ENCODE data around the gene TP53RK. TPM values are rescaled to one million over a fixed set of nuclear protein-coding genes. Genes with fewer than 3 reads are reported as not detected.

The TP53RK gene
- total and polyA plus RNA-seq, 10 donors = 6.9 to 24.2 (median 11.6) TPM

GRCh38 chr20:46674253-46675083 lies 14.8 kb downstream of the TP53RK start:
- Histone ChIP-seq H3K4me1 (peaks cover 0 to 11% (median 2%) of the 10 kb centered on the region in 6 donors), H3K9me3 (peaks cover 0 to 28% (median 18%) of the 10 kb centered on the region in 8 donors), H3K27me3 (replicated peaks in 1 of 7) (no peaks in the 10 kb centered on the region), H3K4me3 (no peak overlapping the region), H3K27ac (no peak overlapping the region), H3K36me3 (no peaks in the 10 kb centered on the region)
- intact Hi-C loops (cut with DNase I; ENCODE audit: low total_unique reads) = loop anchor here (5.0 kb wide), 1 partner anchor 102 kb away; no protein-coding TSS in a partner anchor
- no peak for DNase-seq
- WGBS, 5 donors = 69 to 86% (median 74%) methylated on average over 14 of the region's 14 CpGs
- TF ChIP-seq POLR2A (IDR thresholded peaks at IDR 0.05) = no peak
- TF ChIP-seq CTCF (IDR thresholded peaks at IDR 0.05 in 8 of 11, conservative IDR thresholded peaks at IDR 0.05 in 3 of 11) = no peak
- TF ChIP-seq POLR2AphosphoS5 (IDR thresholded peaks at IDR 0.05) = no peak

GRCh38 chr20:46673394-46674252 lies 15.6 kb downstream of the TP53RK start:
- Histone ChIP-seq H3K4me1 (peaks cover 0 to 11% (median 2%) of the 10 kb centered on the region in 6 donors), H3K4me3 (no peak overlapping the region), H3K27me3 (replicated peaks in 1 of 7) (no peaks in the 10 kb centered on the region), H3K36me3 (no peaks in the 10 kb centered on the region), H3K27ac (no peak overlapping the region), H3K9me3 (peaks cover 0 to 28% (median 19%) of the 10 kb centered on the region in 8 donors)
- WGBS, 5 donors = 80 to 88% (median 85%) methylated on average over 11 of the region's 11 CpGs
- TF ChIP-seq CTCF (IDR thresholded peaks at IDR 0.05 in 8 of 11, conservative IDR thresholded peaks at IDR 0.05 in 3 of 11) (no peak), POLR2A (IDR thresholded peaks at IDR 0.05) (no peak), POLR2AphosphoS5 (IDR thresholded peaks at IDR 0.05) (no peak)
- DNase-seq = no peak
- intact Hi-C loops (cut with DNase I; ENCODE audit: low total_unique reads) = loop anchor here (5.0 kb wide), 1 partner anchor 101 kb away; no protein-coding TSS in a partner anchor

DNA sequence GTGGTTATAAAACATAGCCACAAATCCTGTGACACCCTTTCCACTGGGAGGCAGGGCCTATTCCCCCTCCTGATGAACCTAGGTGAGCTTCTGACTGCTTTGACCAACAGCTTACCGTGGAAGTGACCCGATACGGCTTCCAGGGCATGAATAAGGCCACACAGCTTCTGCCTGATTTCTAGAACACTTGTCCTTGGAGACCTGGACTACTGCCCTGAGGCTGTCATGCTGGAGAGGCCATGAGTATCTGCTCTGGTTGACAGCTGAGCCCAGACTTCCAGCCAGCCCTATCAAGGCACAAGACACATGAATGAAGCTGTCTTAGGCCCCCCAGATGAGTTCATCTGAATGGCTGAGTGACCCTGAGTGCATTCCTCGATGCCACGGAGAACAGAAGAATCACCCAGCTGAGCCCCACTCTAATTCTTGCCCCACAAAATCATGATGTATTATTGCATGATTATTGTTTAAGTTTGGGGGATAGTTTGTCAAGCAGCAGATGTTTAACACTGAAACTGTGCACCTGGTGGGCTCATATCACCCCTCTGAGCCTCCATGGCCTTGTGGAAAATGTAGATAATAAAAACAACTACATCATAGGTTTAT lies 16.6 kb downstream of the TP53RK start:
- WGBS, 5 donors = 93 to 97% (median 96%) methylated on average over 2 to 5 of the region's 5 CpGs
- H3K9me3 ChIP-seq = peaks cover 0 to 28% (median 19%) of the 10 kb centered on the region in 8 donors
- H3K36me3 ChIP-seq = no peaks in the 10 kb centered on the region
- peaks cover 0 to 11% (median 2%) of the 10 kb centered on the region in 6 donors for H3K4me1 ChIP-seq
- no peak for DNase-seq
- H3K27me3 ChIP-seq (replicated peaks in 1 of 7) = no peaks in the 10 kb centered on the region
- H3K4me3 ChIP-seq = no peak overlapping the region
- intact Hi-C loops (cut with DNase I; ENCODE audit: low total_unique reads) = loop anchor here (5.0 kb wide), 1 partner anchor 100 kb away; no protein-coding TSS in a partner anchor
- TF ChIP-seq POLR2A (IDR thresholded peaks at IDR 0.05) (no peak), CTCF (IDR thresholded peaks at IDR 0.05 in 8 of 11, conservative IDR thresholded peaks at IDR 0.05 in 3 of 11) (no peak), POLR2AphosphoS5 (IDR thresholded peaks at IDR 0.05) (no peak)
- H3K27ac ChIP-seq = no peak overlapping the region

All from spleen (tissue), 11 donors.